Hepatocyte (in vitro differentiated cells): Measurements from ENCODE around the gene ENGASE.

Experiments
- CTCF ChIP-seq: fragments of 200-600 bp; sonication (generic); IDR thresholded peaks from 2 replicates; pipeline ENCODE4 v1.5.1; 2016; ENCODE audit warnings: antibody characterized with exemption, mild to moderate bottlenecking; ENCODE audit not compliant: poor library complexity
- EZH2phosphoT487 ChIP-seq: fragments of 200-600 bp; sonication (generic); IDR thresholded peaks from one replicate; pipeline ENCODE4 v1.6.1; 2018; ENCODE audit warnings: antibody characterized with exemption, mild to moderate bottlenecking, low read depth, moderate library complexity; ENCODE audit not compliant: unreplicated experiment, severe bottlenecking

DNA sequence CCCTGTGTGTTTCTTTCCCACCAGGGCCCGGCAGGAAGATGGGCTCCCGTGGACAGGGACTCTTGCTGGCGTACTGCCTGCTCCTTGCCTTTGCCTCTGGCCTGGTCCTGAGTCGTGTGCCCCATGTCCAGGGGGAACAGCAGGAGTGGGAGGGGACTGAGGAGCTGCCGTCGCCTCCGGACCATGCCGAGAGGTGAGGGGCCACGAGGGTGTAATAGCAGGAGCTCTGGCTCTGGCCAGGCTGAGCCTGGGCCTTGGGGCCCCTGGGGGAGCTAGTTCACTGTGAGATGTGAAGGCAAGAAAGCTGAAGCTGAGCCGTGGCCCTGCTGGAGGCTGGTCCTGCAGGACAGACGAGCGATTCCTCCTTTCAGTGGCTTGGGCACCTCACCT lies 30.7 kb upstream of the ENGASE start:
- TF ChIP-seq CTCF (no peak), EZH2phosphoT487 (no peak)
